SW480 (cell line): ENCODE measurements around the gene HERC5.

ENCODE experiments used
- DNase-seq: peaks from one replicate; pipeline ENCODE4 v3.0.0-alpha.2; 2016; ENCODE audit warnings: low spot score

The HERC5 gene

GRCh38 chr4:88522702-88523324 is 65.9 kb downstream of the HERC5 start:
- DNase-seq, result peak; percentile 9

- peak; percentile 88 for DNase-seq
Measured at GRCh38 chr4:88523325-88524129, 66.6 kb downstream of the HERC5 start, which contains the start of gene PYURF. PYURF (minus strand) TSS chr4:88523776; CDS start chr4:88523700, 76 bp downstream.

GRCh38 chr4:88524171-88524570 is 67.3 kb downstream of the HERC5 start:
- no peak for DNase-seq

- DNase-seq, result peak; percentile 6
Measured at GRCh38 chr4:88526221-88526815, 69.4 kb downstream of the HERC5 start.

DNA sequence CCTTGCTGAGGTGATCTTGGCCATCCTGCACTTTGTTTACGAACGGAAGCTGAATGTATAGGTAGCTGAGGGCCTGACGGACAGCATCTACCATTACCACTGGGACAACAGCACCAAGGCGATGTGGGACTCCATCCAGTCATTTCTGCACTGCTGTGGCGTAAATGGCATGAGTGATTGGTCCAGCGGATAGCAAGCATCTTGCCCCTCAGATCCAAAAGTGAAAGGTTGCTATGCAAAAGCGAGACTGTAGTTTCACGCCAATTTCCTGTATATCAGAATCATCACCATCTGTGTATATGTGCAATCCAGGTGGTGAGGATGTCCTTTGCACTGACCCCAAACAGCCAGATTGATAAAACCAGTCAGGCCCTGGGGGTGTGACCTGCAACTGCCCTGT is 70.9 kb downstream of the HERC5 start:
- DNase-seq, result no peak

DNA sequence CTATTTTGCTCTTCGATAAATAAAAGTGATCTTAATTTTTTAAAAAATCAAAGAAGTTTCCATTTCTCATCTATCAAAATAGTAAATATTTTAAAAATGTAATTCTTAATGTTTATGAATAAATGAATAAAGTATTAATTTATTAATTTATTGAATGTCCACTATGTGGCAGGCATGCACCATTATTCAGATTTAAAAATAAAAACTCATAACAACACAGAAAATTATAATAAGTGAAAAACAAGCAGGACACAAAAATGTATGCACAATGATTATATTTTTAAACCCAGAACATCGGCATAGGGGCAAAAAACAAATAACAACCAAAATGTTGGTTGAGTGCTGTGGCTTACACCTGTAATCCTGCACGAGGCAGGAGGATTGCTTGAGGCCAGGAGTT is 71.9 kb downstream of the HERC5 start:
- DNase-seq, result no peak

DNA sequence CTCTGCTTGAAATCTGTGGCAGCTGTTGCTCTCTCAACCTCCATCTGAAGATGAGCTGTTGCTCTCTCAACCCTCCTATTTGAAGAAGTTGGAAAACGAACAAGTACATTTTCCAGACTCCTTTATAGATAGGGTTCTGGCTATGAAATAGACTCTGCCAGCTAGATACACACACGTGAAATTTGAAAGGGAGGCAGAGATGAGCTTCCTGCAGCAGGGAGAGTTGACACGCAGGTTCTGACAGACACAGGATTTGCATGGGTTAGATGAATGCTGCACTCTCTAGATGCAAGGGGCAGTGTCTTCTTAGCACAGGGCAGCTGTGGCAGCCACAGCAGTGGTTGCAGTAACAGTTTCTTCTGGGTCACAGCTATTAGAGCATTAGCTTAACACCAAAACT is 74.6 kb downstream of the HERC5 start:
- DNase-seq, result no peak

GRCh38 chr4:88533088-88533790 is 76.3 kb downstream of the HERC5 start:
- no peak for DNase-seq

DNA sequence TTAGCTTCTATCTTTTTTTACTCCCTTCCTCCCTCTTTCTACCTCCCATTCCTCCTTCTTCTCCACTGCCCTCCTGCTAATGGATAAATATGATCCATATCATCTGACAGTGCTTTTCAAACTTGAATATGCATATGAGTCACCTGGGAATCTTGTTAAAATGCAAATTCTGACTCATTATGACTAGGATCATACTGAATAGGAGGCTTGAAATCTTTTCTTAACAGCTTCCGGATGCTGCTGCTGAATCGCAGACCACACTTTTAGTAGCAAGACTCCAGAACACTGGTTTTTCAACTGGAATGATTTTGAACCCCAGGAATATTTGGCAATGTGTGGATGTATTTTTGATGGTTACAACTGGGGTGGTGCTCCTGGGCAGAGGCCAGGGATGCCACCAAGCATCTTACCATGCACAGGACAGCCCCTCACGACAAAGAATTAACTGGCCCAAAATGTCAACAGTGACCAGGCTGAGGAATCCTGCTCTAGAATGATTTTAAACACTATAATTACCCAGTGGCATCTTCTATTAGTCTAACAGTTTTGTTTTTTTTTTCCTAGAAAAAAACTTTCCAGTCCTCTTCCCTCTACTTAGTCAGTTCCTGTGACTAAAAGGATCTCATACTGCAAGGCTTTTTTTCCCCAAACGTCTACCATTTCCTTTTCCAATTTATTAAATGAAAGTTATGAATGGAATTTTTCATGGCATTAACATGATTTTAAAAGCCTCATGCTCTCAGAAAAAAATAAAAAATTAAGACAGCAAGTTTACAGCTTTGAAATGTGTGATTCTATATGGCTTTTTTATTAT is 77.2 kb downstream of the HERC5 start:
- no peak for DNase-seq

DNA sequence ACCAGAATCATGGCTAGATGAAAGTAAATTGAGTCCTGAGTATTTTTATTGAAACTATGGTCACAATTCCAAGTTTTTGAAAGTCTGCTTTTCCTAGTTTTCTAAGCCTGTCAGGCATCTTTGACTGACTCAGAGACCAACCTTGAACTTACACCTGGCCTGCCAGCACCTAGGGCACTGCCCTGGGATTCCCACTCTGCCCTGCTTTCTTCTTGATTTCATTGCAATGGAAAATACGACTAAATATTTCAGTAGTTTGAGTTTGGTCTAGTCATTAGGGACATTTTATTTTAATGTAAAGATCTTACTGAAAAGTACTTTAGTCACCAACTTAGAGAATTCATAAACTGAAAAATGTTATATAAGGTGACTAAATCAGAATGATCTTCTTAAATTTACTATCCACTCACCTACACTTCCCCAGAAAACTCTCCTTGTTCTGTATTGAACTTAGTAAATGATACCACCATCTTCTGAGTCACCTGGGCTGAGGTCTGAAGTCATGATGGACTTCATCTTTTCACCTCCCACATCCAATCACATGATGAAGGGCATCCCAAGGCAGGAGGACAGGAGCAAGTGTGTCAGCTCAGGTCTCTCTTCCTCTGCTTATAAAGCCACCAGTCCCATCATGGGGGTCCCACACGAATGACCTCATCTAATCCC is 78.3 kb downstream of the HERC5 start:
- DNase-seq, result no peak

- no peak for DNase-seq
Measured at GRCh38 chr4:88537709-88538108, 80.8 kb downstream of the HERC5 start.

DNA sequence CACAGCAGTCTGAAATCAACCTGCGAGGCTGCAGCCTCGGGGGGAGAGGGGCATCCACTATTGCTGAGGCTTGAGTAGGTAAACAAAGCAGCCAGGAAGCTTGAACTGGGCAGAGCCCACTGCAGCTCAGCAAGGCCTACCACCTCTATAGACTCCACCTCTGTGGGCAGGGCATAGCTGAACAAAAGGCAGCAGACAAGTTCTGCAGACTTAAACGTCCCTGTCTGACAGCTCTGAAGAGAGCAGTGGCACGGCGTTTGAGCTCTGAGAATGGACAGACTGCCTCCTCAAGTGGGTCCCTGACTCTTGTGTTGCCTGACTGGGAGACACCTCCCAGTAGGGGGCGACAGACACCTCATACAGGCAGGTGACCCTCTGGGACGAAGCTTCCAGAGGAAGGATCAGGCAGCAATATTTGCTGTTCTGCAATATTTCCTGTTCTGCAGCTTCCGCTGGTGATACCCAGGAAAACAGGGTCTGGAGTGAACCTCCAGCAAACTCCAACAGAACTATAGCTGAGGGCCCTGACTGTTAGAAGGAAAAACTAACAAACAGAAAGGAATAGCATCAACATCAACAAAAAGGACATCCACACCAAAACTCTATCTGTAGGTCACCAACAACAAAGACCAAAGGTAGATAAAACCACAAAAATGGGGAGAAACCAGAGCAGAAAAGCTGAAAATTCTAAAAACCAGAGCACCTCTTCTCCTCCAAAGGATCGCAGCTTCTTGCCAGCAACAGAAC is 82.6 kb downstream of the HERC5 start:
- peak; percentile 4 for DNase-seq

GRCh38 chr4:88549815-88550214 is 92.9 kb downstream of the HERC5 start:
- no peak for DNase-seq
